ENCODE results near the gene RBCK1. TPM values are rescaled to one million over a fixed set of nuclear protein-coding genes. Genes with fewer than 3 reads are reported as not detected.

The RBCK1 gene
- polyA plus RNA-seq, 1 donor: 86.9 TPM

GRCh38 chr20:417801-418342 lies 9.8 kb downstream of the RBCK1 start:
- Histone ChIP-seq H3K27me3 (ENCODE audit: control insufficient read depth, insufficient read depth, low read length) (no peaks in the 10 kb centered on the region), H3K27ac (ENCODE audit: low read length) (no peak overlapping the region), H3K9me3 (ENCODE audit: control insufficient read depth, low read depth, low read length) (no peaks in the 10 kb centered on the region), H3K4me1 (ENCODE audit: control insufficient read depth, insufficient read depth, low read length) (no peaks in the 10 kb centered on the region), H3K36me3 (ENCODE audit: control insufficient read depth, insufficient read depth, low read length) (peaks cover 45% of the 10 kb centered on the region), H3K4me3 (ENCODE audit: low read length) (no peak overlapping the region)
- DNase-seq: no peak
- 67% methylated on average over 1 of the region's 12 CpGs for WGBS (ENCODE audit: insufficient coverage, low lambda C conversion rate)

- H3K27ac ChIP-seq (ENCODE audit: low read length): no peak overlapping the region
- H3K4me1 ChIP-seq (ENCODE audit: control insufficient read depth, insufficient read depth, low read length): no peaks in the 10 kb centered on the region
- H3K36me3 ChIP-seq (ENCODE audit: control insufficient read depth, insufficient read depth, low read length): peaks cover 47% of the 10 kb centered on the region
- H3K4me3 ChIP-seq (ENCODE audit: low read length): no peak overlapping the region
- DNase-seq: no peak
- no CpG with 5 or more reads among the region's 8 CpGs for WGBS (ENCODE audit: insufficient coverage, low lambda C conversion rate)
- no peaks in the 10 kb centered on the region for H3K9me3 ChIP-seq (ENCODE audit: control insufficient read depth, low read depth, low read length)
- no peaks in the 10 kb centered on the region for H3K27me3 ChIP-seq (ENCODE audit: control insufficient read depth, insufficient read depth, low read length)
These were observed 10.8 kb downstream of the RBCK1 start for GRCh38 chr20:418858-419365.

- Histone ChIP-seq H3K4me3 (ENCODE audit: low read length) (no peak overlapping the region), H3K9me3 (ENCODE audit: control insufficient read depth, low read depth, low read length) (no peaks in the 10 kb centered on the region), H3K4me1 (ENCODE audit: control insufficient read depth, insufficient read depth, low read length) (no peaks in the 10 kb centered on the region), H3K27me3 (ENCODE audit: control insufficient read depth, insufficient read depth, low read length) (no peaks in the 10 kb centered on the region), H3K36me3 (ENCODE audit: control insufficient read depth, insufficient read depth, low read length) (peaks cover 52% of the 10 kb centered on the region), H3K27ac (ENCODE audit: low read length) (no peak overlapping the region)
- DNase-seq: no peak
- WGBS (ENCODE audit: insufficient coverage, low lambda C conversion rate): no CpG with 5 or more reads among the region's 32 CpGs
These were observed 11.6 kb downstream of the RBCK1 start for GRCh38 chr20:419556-420165.

- Histone ChIP-seq H3K27me3 (ENCODE audit: control insufficient read depth, insufficient read depth, low read length) (no peaks in the 10 kb centered on the region), H3K4me1 (ENCODE audit: control insufficient read depth, insufficient read depth, low read length) (no peaks in the 10 kb centered on the region), H3K4me3 (ENCODE audit: low read length) (no peak overlapping the region), H3K36me3 (ENCODE audit: control insufficient read depth, insufficient read depth, low read length) (peaks cover 52% of the 10 kb centered on the region), H3K27ac (ENCODE audit: low read length) (no peak overlapping the region), H3K9me3 (ENCODE audit: control insufficient read depth, low read depth, low read length) (no peaks in the 10 kb centered on the region)
- 100% methylated on average over 1 of the region's 20 CpGs for WGBS (ENCODE audit: insufficient coverage, low lambda C conversion rate)
- DNase-seq: no peak
These were observed 12.1 kb downstream of the RBCK1 start for GRCh38 chr20:420166-420620.

GRCh38 chr20:420721-421574 lies 12.8 kb downstream of the RBCK1 start:
- Histone ChIP-seq H3K9me3 (ENCODE audit: control insufficient read depth, low read depth, low read length) (no peaks in the 10 kb centered on the region), H3K4me3 (ENCODE audit: low read length) (no peak overlapping the region), H3K27me3 (ENCODE audit: control insufficient read depth, insufficient read depth, low read length) (no peaks in the 10 kb centered on the region), H3K27ac (ENCODE audit: low read length) (no peak overlapping the region), H3K36me3 (ENCODE audit: control insufficient read depth, insufficient read depth, low read length) (peaks cover 52% of the 10 kb centered on the region), H3K4me1 (ENCODE audit: control insufficient read depth, insufficient read depth, low read length) (no peaks in the 10 kb centered on the region)
- no peak for DNase-seq
- no CpG with 5 or more reads among the region's 49 CpGs for WGBS (ENCODE audit: insufficient coverage, low lambda C conversion rate)

GRCh38 chr20:421685-422250 lies 13.7 kb downstream of the RBCK1 start:
- no peaks in the 10 kb centered on the region for H3K4me1 ChIP-seq (ENCODE audit: control insufficient read depth, insufficient read depth, low read length)
- H3K4me3 ChIP-seq (ENCODE audit: low read length): no peak overlapping the region
- no peak for DNase-seq
- H3K27me3 ChIP-seq (ENCODE audit: control insufficient read depth, insufficient read depth, low read length): no peaks in the 10 kb centered on the region
- no CpG with 5 or more reads among the region's 8 CpGs for WGBS (ENCODE audit: insufficient coverage, low lambda C conversion rate)
- no peak overlapping the region for H3K27ac ChIP-seq (ENCODE audit: low read length)
- H3K36me3 ChIP-seq (ENCODE audit: control insufficient read depth, insufficient read depth, low read length): peaks cover 52% of the 10 kb centered on the region
- no peaks in the 10 kb centered on the region for H3K9me3 ChIP-seq (ENCODE audit: control insufficient read depth, low read depth, low read length)

- Histone ChIP-seq H3K36me3 (ENCODE audit: control insufficient read depth, insufficient read depth, low read length) (peaks cover 63% of the 10 kb centered on the region), H3K4me3 (ENCODE audit: low read length) (no peak overlapping the region), H3K27me3 (ENCODE audit: control insufficient read depth, insufficient read depth, low read length) (no peaks in the 10 kb centered on the region), H3K9me3 (ENCODE audit: control insufficient read depth, low read depth, low read length) (no peaks in the 10 kb centered on the region), H3K27ac (ENCODE audit: low read length) (no peak overlapping the region), H3K4me1 (ENCODE audit: control insufficient read depth, insufficient read depth, low read length) (no peaks in the 10 kb centered on the region)
- no peak for DNase-seq
- 92% methylated on average over 1 of the region's 2 CpGs for WGBS (ENCODE audit: insufficient coverage, low lambda C conversion rate)
These were observed 18.5 kb downstream of the RBCK1 start for GRCh38 chr20:426566-426965.

- Histone ChIP-seq H3K27ac (ENCODE audit: low read length) (no peak overlapping the region), H3K27me3 (ENCODE audit: control insufficient read depth, insufficient read depth, low read length) (no peaks in the 10 kb centered on the region), H3K4me3 (ENCODE audit: low read length) (no peak overlapping the region), H3K9me3 (ENCODE audit: control insufficient read depth, low read depth, low read length) (no peaks in the 10 kb centered on the region), H3K36me3 (ENCODE audit: control insufficient read depth, insufficient read depth, low read length) (peaks cover 62% of the 10 kb centered on the region), H3K4me1 (ENCODE audit: control insufficient read depth, insufficient read depth, low read length) (no peaks in the 10 kb centered on the region)
- no CpG with 5 or more reads among the region's 4 CpGs for WGBS (ENCODE audit: insufficient coverage, low lambda C conversion rate)
- DNase-seq: no peak
These were observed 19.3 kb downstream of the RBCK1 start for GRCh38 chr20:427401-427800.

GRCh38 chr20:427849-428657 lies 20.0 kb downstream of the RBCK1 start:
- Histone ChIP-seq H3K27me3 (ENCODE audit: control insufficient read depth, insufficient read depth, low read length) (no peaks in the 10 kb centered on the region), H3K9me3 (ENCODE audit: control insufficient read depth, low read depth, low read length) (no peaks in the 10 kb centered on the region), H3K4me1 (ENCODE audit: control insufficient read depth, insufficient read depth, low read length) (no peaks in the 10 kb centered on the region), H3K4me3 (ENCODE audit: low read length) (no peak overlapping the region), H3K36me3 (ENCODE audit: control insufficient read depth, insufficient read depth, low read length) (peaks cover 66% of the 10 kb centered on the region), H3K27ac (ENCODE audit: low read length) (no peak overlapping the region)
- DNase-seq: no peak
- no CpG with 5 or more reads among the region's 14 CpGs for WGBS (ENCODE audit: insufficient coverage, low lambda C conversion rate)
